ENCODE measurements around the gene SLC26A9.

Gene SLC26A9

DNA sequence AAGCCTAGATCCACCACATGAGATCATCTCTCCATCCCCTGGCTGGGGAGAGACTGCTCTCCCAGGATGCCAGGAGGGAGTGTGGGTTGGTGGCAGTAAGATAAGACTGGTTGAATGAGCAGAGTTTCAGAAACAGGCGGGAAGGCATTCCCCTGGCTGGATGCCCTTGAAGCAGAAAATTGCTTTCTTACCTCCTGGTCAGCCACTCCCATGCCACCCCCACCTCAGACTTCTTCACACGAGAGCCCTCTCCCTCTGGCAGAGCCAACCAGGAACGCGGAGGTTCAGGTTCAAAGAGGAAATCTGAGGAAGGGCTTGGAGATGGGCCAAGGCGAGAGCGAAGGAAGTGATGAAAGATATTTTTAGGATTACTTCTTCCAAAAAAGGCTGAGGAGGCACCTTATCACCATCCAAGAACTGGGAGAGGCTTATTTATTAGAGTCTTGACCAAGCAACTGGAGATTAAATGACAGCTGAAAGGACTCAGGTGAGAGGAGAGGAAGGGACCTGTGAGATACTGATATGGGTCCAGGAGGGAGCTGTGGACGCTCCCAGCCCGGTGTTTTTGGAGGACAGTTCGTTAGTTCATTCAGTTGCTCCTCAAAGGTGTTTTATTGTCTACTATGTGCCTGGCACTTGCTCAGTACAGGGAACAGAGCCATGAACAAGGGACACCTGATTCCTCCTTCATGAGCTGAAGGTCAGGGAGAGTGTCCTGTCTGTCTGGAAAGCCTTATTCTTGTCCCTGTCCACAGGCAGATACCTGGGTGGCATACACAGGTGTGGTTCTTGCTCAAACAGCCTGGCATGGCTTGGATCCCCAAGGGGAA is 18.9 kb upstream of the SLC26A9 start:
- intact Hi-C loops (cut with DNase I; ENCODE audit: low total_unique reads) = no loop called here
- TF ChIP-seq, protein P1, sequence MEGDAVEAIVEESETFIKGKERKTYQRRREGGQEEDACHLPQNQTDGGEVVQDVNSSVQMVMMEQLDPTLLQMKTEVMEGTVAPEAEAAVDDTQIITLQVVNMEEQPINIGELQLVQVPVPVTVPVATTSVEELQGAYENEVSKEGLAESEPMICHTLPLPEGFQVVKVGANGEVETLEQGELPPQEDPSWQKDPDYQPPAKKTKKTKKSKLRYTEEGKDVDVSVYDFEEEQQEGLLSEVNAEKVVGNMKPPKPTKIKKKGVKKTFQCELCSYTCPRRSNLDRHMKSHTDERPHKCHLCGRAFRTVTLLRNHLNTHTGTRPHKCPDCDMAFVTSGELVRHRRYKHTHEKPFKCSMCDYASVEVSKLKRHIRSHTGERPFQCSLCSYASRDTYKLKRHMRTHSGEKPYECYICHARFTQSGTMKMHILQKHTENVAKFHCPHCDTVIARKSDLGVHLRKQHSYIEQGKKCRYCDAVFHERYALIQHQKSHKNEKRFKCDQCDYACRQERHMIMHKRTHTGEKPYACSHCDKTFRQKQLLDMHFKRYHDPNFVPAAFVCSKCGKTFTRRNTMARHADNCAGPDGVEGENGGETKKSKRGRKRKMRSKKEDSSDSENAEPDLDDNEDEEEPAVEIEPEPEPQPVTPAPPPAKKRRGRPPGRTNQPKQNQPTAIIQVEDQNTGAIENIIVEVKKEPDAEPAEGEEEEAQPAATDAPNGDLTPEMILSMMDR (IDR thresholded peaks at IDR 0.05) = no peak
- Histone ChIP-seq H3K9me3 (no peaks in the 10 kb centered on the region), H3K27me3 (peaks cover 0 to 3% of the 10 kb centered on the region in 2 donors), H3K36me3 (no peaks in the 10 kb centered on the region), H3K4me3 (no peak overlapping the region), H3K27ac (no peak overlapping the region), H3K4me1 (peaks cover 0 to 19% (median 10%) of the 10 kb centered on the region in 4 donors)
- no peak for DNase-seq

DNA sequence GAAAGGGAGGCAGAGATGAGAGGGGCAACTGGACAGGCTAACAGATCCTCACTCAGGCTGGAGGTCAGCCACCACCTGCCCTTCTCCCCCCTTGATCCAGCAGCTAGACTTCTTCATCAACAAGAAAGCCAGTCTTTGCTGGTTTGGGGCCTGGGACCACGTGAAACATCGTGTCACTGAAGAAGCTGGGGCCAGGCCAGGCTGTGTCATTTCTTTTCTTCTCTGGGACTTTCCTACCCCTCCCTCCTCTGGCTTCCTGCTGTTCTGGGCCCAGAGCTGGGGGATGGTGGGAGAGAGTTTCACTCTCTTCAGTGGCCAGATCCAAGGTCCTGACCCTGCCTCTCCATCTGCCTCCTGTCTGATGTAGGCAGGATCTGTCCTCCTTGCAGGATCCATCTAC is 18.1 kb upstream of the SLC26A9 start:
- H3K36me3 ChIP-seq = no peaks in the 10 kb centered on the region
- no peak overlapping the region for H3K27ac ChIP-seq
- DNase-seq = no peak
- intact Hi-C loops (cut with DNase I; ENCODE audit: low total_unique reads) = no loop called here
- H3K4me1 ChIP-seq = peaks cover 0 to 19% (median 10%) of the 10 kb centered on the region in 4 donors
- no peak overlapping the region for H3K4me3 ChIP-seq
- TF ChIP-seq, protein P1 (IDR thresholded peaks at IDR 0.05) = no peak
- H3K9me3 ChIP-seq = no peaks in the 10 kb centered on the region
- H3K27me3 ChIP-seq = peaks cover 0 to 3% of the 10 kb centered on the region in 2 donors

GRCh38 chr1:205959789-205960188 is 16.5 kb upstream of the SLC26A9 start:
- peaks cover 0 to 3% of the 10 kb centered on the region in 2 donors for H3K27me3 ChIP-seq
- peaks cover 0 to 19% (median 10%) of the 10 kb centered on the region in 4 donors for H3K4me1 ChIP-seq
- TF ChIP-seq, protein P1 (IDR thresholded peaks at IDR 0.05) = no peak
- intact Hi-C loops (cut with DNase I; ENCODE audit: low total_unique reads) = no loop called here
- no peaks in the 10 kb centered on the region for H3K36me3 ChIP-seq
- H3K9me3 ChIP-seq = no peaks in the 10 kb centered on the region
- no peak overlapping the region for H3K27ac ChIP-seq
- no peak overlapping the region for H3K4me3 ChIP-seq
- no peak for DNase-seq

- H3K9me3 ChIP-seq = no peaks in the 10 kb centered on the region
- no peak overlapping the region for H3K27ac ChIP-seq
- DNase-seq = no peak
- TF ChIP-seq, protein P1 (IDR thresholded peaks at IDR 0.05) = no peak
- H3K4me1 ChIP-seq = peaks cover 0 to 3% (median 0%) of the 10 kb centered on the region in 4 donors
- no peak overlapping the region for H3K4me3 ChIP-seq
- H3K36me3 ChIP-seq = no peaks in the 10 kb centered on the region
- H3K27me3 ChIP-seq = peaks cover 0 to 2% of the 10 kb centered on the region in 2 donors
- intact Hi-C loops (cut with DNase I; ENCODE audit: low total_unique reads) = no loop called here
Observed at GRCh38 chr1:205955499-205955898, 12.2 kb upstream of the SLC26A9 start.

DNA sequence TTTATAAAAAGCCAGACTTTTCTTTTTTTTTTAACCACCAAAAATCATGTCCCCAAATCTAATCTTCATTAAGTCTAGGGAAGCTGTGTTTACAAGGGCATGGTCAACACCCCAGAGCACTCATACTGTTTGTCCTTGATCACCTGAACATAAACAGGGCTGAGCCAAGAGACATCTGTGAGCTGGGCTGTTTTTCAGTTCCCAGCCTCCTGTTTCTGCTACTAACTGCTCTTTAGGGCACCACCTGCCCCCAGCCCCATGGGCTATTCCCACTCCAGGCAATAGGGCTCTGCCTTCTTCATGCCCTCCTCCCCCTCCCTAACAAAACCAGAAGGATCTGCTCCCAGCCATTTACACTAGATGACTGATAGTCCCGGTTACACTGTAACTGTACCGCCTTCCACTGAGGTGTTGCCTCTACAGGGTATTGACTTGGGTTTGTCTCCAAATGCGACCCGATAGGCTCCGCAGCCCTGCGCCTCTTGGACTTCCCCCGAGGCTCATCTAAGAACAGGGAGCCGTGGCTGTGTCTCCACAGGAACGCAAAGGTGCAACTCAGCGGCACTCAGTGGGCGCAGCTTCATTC is 11.7 kb upstream of the SLC26A9 start:
- no peak for DNase-seq
- peaks cover 0 to 3% (median 0%) of the 10 kb centered on the region in 4 donors for H3K4me1 ChIP-seq
- H3K36me3 ChIP-seq = no peaks in the 10 kb centered on the region
- H3K9me3 ChIP-seq = no peaks in the 10 kb centered on the region
- no peak overlapping the region for H3K27ac ChIP-seq
- intact Hi-C loops (cut with DNase I; ENCODE audit: low total_unique reads) = no loop called here
- TF ChIP-seq, protein P1 (IDR thresholded peaks at IDR 0.05) = no peak
- H3K4me3 ChIP-seq = no peak overlapping the region
- H3K27me3 ChIP-seq = no peaks in the 10 kb centered on the region
